Stimulated activated CD8-positive, alpha-beta memory T cell treated with anti-CD3 and anti-CD28 coated beads, Interleukin-12 subunit alpha, Interleukin-12 subunit beta, amount 100 ng/mL, for 1 hour (primary cell): Measurements from ENCODE around the gene ILKAP.

Experiments used
- DNase-seq: peaks from one replicate; pipeline ENCODE4 v3.0.0-alpha.2; 2020; ENCODE audit warnings: low read depth

Gene ILKAP

GRCh38 chr2:238124488-238125126 is 78.9 kb downstream of the ILKAP start:
- no peak for DNase-seq

GRCh38 chr2:238123991-238124470 is 79.5 kb downstream of the ILKAP start:
- DNase-seq: no peak

- no peak for DNase-seq
Measured at GRCh38 chr2:238123218-238123971, 80.1 kb downstream of the ILKAP start.

GRCh38 chr2:238122287-238123217 is 80.9 kb downstream of the ILKAP start:
- no peak for DNase-seq

GRCh38 chr2:238121511-238122286 is 81.8 kb downstream of the ILKAP start:
- no peak for DNase-seq

- DNase-seq: no peak
Measured at GRCh38 chr2:238120463-238121298, 82.8 kb downstream of the ILKAP start.
